ENCODE results near the gene SBK1. TPM values are rescaled to one million over a fixed set of nuclear protein-coding genes. Genes with fewer than 3 reads are reported as not detected.
"Not testable (repeated sequence)": the region's sequence is repeated elsewhere in the genome, so short reads cannot be mapped to it uniquely, and the experiment has no call there.

Gene SBK1
- total and polyA plus RNA-seq, 2 of the 4 experiments (the other 2 are of a cell fraction) = under 0.01 to 0.05 TPM

DNA sequence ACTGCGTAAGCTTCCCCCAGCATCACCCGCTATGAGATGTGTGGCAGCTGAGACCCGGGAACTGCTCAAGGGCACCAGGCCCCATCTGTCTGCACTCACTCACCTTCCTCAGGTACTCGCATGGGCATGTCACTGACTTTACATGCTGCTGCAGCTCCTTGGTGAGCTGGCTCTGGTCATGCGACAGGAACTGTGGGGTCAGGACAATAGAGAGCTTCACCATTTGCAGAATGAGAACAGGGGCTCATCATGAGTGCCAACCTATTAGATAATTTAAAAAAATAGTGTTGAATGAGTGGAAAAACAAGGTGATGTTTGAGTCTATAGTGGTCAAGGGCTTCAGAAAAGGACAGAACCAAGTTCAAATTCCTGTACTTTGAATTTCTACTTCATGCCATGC is 70.3 kb downstream of the SBK1 start:
- POLR2A ChIA-PET (ENCODE audit: unreplicated experiment); H4K20me1 ChIP-seq (ENCODE audit: insufficient read depth, low read length): not testable (repeated sequence)

GRCh38 chr16:28363408-28363807 is 71.1 kb downstream of the SBK1 start, which contains the start of gene NPIPB6:
TSS of gene NPIPB6 (minus strand) at chr16:28363508. CDS start at chr16:28362822, 686 bp downstream.
- BruUV-seq (replicated peaks); POLR2A ChIA-PET (ENCODE audit: unreplicated experiment); H4K5ac ChIP-seq (ENCODE audit: low read depth, low read length); H2BK15ac ChIP-seq (ENCODE audit: low read depth, low read length); H3K9ac ChIP-seq (ENCODE audit: low read depth, low read length); H2AFZ ChIP-seq (replicated peaks; ENCODE audit: low read length, poor library complexity); H2AK9ac ChIP-seq (replicated peaks; ENCODE audit: low read depth, low read length, poor library complexity); H3K23ac ChIP-seq (ENCODE audit: low read depth, low read length); H3K4me1 ChIP-seq (ENCODE audit: control insufficient read depth, insufficient read depth, low read length); CTCF ChIA-PET; H3K9me1 ChIP-seq (ENCODE audit: insufficient read depth, low read length); DNase-seq; H3K79me1 ChIP-seq (ENCODE audit: low read depth in 1 of 2, low read length in 2 of 2); H3K27ac ChIP-seq (ENCODE audit: insufficient read depth, low read length); H3K36me3 ChIP-seq (ENCODE audit: control insufficient read depth, insufficient read depth, low read length); H3K4me3 ChIP-seq (ENCODE audit: insufficient read depth, low read depth, low read length); H4K8ac ChIP-seq (ENCODE audit: low read depth in 2 of 2, low read length in 2 of 2); H4K91ac ChIP-seq (ENCODE audit: insufficient read depth, low read depth, low read length); H3K4me2 ChIP-seq (ENCODE audit: low read depth, low read length); H2BK120ac ChIP-seq (ENCODE audit: low read depth, low read length); H2BK5ac ChIP-seq (ENCODE audit: low read depth, low read length, poor library complexity, severe bottlenecking); H3K18ac ChIP-seq (ENCODE audit: low read depth, low read length); H2AK5ac ChIP-seq (ENCODE audit: low read depth, low read length); ATAC-seq (ENCODE audit: low read depth); dilution Hi-C loops (cut with HindIII; ENCODE audit: low sequenced_read_pairs, unreplicated experiment); H3K9me3 ChIP-seq (ENCODE audit: control insufficient read depth, insufficient read depth, low read length); H3K27me3 ChIP-seq (ENCODE audit: control insufficient read depth, insufficient read depth, low read length); H4K20me1 ChIP-seq (ENCODE audit: insufficient read depth, low read length); H2BK20ac ChIP-seq (ENCODE audit: low read depth, low read length); H3K56ac ChIP-seq (ENCODE audit: extremely low read depth, insufficient read depth, low read length); in situ Hi-C loops (cut with MboI; ENCODE audit: low sequenced_read_pairs); H3K4ac ChIP-seq (ENCODE audit: low read depth, low read length); intact Hi-C loops (cut with micrococcal nuclease); H3K14ac ChIP-seq (replicated peaks; ENCODE audit: low read depth, low read length): not testable (repeated sequence)
- no CpG with 5 or more reads among the region's 5 CpGs for WGBS, 2 experiments (ENCODE audit: extremely low coverage in 2 of 2, insufficient read length in 1 of 2)

More for the DNA sequence above, 70.3 kb downstream of the SBK1 start:
- H3K79me1 ChIP-seq (ENCODE audit: low read depth in 1 of 2, low read length in 2 of 2); H3K36me3 ChIP-seq (ENCODE audit: control insufficient read depth, insufficient read depth, low read length); CTCF ChIA-PET; H2BK20ac ChIP-seq (ENCODE audit: low read depth, low read length); H3K27me3 ChIP-seq (ENCODE audit: control insufficient read depth, insufficient read depth, low read length); H3K9me3 ChIP-seq (ENCODE audit: control insufficient read depth, insufficient read depth, low read length); H2AK5ac ChIP-seq (ENCODE audit: low read depth, low read length); H3K4me3 ChIP-seq (ENCODE audit: insufficient read depth, low read depth, low read length); BruUV-seq (replicated peaks); H4K91ac ChIP-seq (ENCODE audit: insufficient read depth, low read depth, low read length); H3K4ac ChIP-seq (ENCODE audit: low read depth, low read length); ATAC-seq (ENCODE audit: low read depth); dilution Hi-C loops (cut with HindIII; ENCODE audit: low sequenced_read_pairs, unreplicated experiment); H3K56ac ChIP-seq (ENCODE audit: extremely low read depth, insufficient read depth, low read length); H3K27ac ChIP-seq (ENCODE audit: insufficient read depth, low read length); DNase-seq; H3K23ac ChIP-seq (ENCODE audit: low read depth, low read length); H2AFZ ChIP-seq (replicated peaks; ENCODE audit: low read length, poor library complexity); intact Hi-C loops (cut with micrococcal nuclease); H3K9ac ChIP-seq (ENCODE audit: low read depth, low read length); H2AK9ac ChIP-seq (replicated peaks; ENCODE audit: low read depth, low read length, poor library complexity); H3K4me2 ChIP-seq (ENCODE audit: low read depth, low read length); H3K9me1 ChIP-seq (ENCODE audit: insufficient read depth, low read length); H4K5ac ChIP-seq (ENCODE audit: low read depth, low read length); H4K8ac ChIP-seq (ENCODE audit: low read depth in 2 of 2, low read length in 2 of 2); H2BK5ac ChIP-seq (ENCODE audit: low read depth, low read length, poor library complexity, severe bottlenecking); H3K14ac ChIP-seq (replicated peaks; ENCODE audit: low read depth, low read length); H2BK15ac ChIP-seq (ENCODE audit: low read depth, low read length); H2BK120ac ChIP-seq (ENCODE audit: low read depth, low read length); in situ Hi-C loops (cut with MboI; ENCODE audit: low sequenced_read_pairs); H3K4me1 ChIP-seq (ENCODE audit: control insufficient read depth, insufficient read depth, low read length); H3K18ac ChIP-seq (ENCODE audit: low read depth, low read length): not testable (repeated sequence)
- no CpG with 5 or more reads among the region's 5 CpGs for WGBS, 2 experiments (ENCODE audit: extremely low coverage in 2 of 2, insufficient read length in 1 of 2)

All from IMR-90 (cell line).